ENCODE measurements around the gene METTL21A. TPM values are rescaled to one million over a fixed set of nuclear protein-coding genes. Genes with fewer than 3 reads are reported as not detected.

METTL21A gene
- total RNA-seq, 1 experiment from 2014 or later: 20.9 TPM

- H3K27me3 ChIP-seq (ENCODE audit: control insufficient read depth, insufficient read depth, low read length): no peaks in the 10 kb centered on the region
- CTCF ChIA-PET: no interaction called here
- DNase-seq (ENCODE audit: low read depth, low spot score) (no peak), ATAC-seq (peak; percentile 66)
- TF ChIP-seq CTCF (IDR thresholded peaks at IDR 0.05) (no peak), POLR2AphosphoS5 (IDR thresholded peaks at IDR 0.05; ENCODE audit: low read depth, low read length) (no peak), REST (IDR thresholded peaks at IDR 0.05; ENCODE audit: insufficient read depth in 1 of 2, low read depth in 2 of 2, low read length in 1 of 2) (no peak), TCF7L2 (IDR thresholded peaks at IDR 0.05; ENCODE audit: low read depth, low read length) (no peak), SIN3A (IDR thresholded peaks at IDR 0.05; ENCODE audit: borderline replicate concordance, insufficient read depth, low read depth, low read length) (no peak)
- no peak overlapping the region for H3K27ac ChIP-seq (ENCODE audit: low read length)
- POLR2A ChIA-PET: interaction anchor here (0.5 kb wide), 1 partner anchor 102 kb away, joined by 8 read pairs; no protein-coding TSS in a partner anchor
- in situ Hi-C loops (cut with HindIII; ENCODE audit: low pct_unique_long_range_greater_than_20kb, low sequenced_read_pairs): no loop called here
- no peak overlapping the region for H3K4me3 ChIP-seq (ENCODE audit: low read depth in 2 of 2, low read length in 2 of 2)
- intact Hi-C loops (cut with micrococcal nuclease; ENCODE audit: unreplicated experiment): no loop called here
- no TSS peak for BruUV-seq (replicated peaks)
- no peaks in the 10 kb centered on the region for H3K36me3 ChIP-seq (ENCODE audit: control insufficient read depth, insufficient read depth, low read length)
- no peaks in the 10 kb centered on the region for H3K9me3 ChIP-seq (ENCODE audit: control insufficient read depth, insufficient read depth, low read depth, low read length)
- no peaks in the 10 kb centered on the region; the same call in 1 of the 2 replicates for H3K4me1 ChIP-seq (ENCODE audit: control insufficient read depth, insufficient read depth, low read length)
Observed at GRCh38 chr2:207632575-207633493, 7.6 kb upstream of the METTL21A start.

GRCh38 chr2:207630491-207630890, 5.3 kb upstream of the METTL21A start:
- no peak overlapping the region for H3K4me3 ChIP-seq (ENCODE audit: low read depth in 2 of 2, low read length in 2 of 2)
- TF ChIP-seq REST (IDR thresholded peaks at IDR 0.05; ENCODE audit: insufficient read depth in 1 of 2, low read depth in 2 of 2, low read length in 1 of 2) (no peak), SIN3A (IDR thresholded peaks at IDR 0.05; ENCODE audit: borderline replicate concordance, insufficient read depth, low read depth, low read length) (no peak), CTCF (IDR thresholded peaks at IDR 0.05) (no peak), TCF7L2 (IDR thresholded peaks at IDR 0.05; ENCODE audit: low read depth, low read length) (no peak), POLR2AphosphoS5 (IDR thresholded peaks at IDR 0.05; ENCODE audit: low read depth, low read length) (no peak)
- DNase-seq (ENCODE audit: low read depth, low spot score) (no peak), ATAC-seq (no peak)
- no peaks in the 10 kb centered on the region for H3K9me3 ChIP-seq (ENCODE audit: control insufficient read depth, insufficient read depth, low read depth, low read length)
- intact Hi-C loops (cut with micrococcal nuclease; ENCODE audit: unreplicated experiment): no loop called here
- POLR2A ChIA-PET: interaction anchor here (0.6 kb wide), 1 partner anchor 81 kb away, joined by 4 read pairs; the partner anchor contains the start of gene CCNYL1
- CTCF ChIA-PET: no interaction called here
- BruUV-seq (replicated peaks): no TSS peak
- peaks cover 3% of the 10 kb centered on the region; the same call in 1 of the 2 replicates for H3K4me1 ChIP-seq (ENCODE audit: control insufficient read depth, insufficient read depth, low read length)
- H3K27ac ChIP-seq (ENCODE audit: low read length): no peak overlapping the region
- H3K36me3 ChIP-seq (ENCODE audit: control insufficient read depth, insufficient read depth, low read length): no peaks in the 10 kb centered on the region
- no peaks in the 10 kb centered on the region for H3K27me3 ChIP-seq (ENCODE audit: control insufficient read depth, insufficient read depth, low read length)
- in situ Hi-C loops (cut with HindIII; ENCODE audit: low pct_unique_long_range_greater_than_20kb, low sequenced_read_pairs): no loop called here
